ENCODE measurements around the gene MTA3. TPM values are rescaled to one million over a fixed set of nuclear protein-coding genes. Genes with fewer than 3 reads are reported as not detected.

The MTA3 gene
- total and polyA plus RNA-seq, 2 of the 8 experiments (the other 6 are each of a cell fraction or from before 2014, with no cell fraction given), result 125 to 184 TPM

GRCh38 chr2:42573256-42573655 lies 4.8 kb downstream of the MTA3 start (continued):
- no peak for TF ChIP-seq SP4 (IDR thresholded peaks at IDR 0.05; ENCODE audit: low read length)
- TF ChIP-seq HDAC6 (IDR thresholded peaks at IDR 0.05; ENCODE audit: low read depth, low read length), result no peak
- no peak for TF ChIP-seq SIN3A (conservative IDR thresholded peaks at IDR 0.05 in 1 of 2, IDR thresholded peaks at IDR 0.05 in 1 of 2; ENCODE audit: low read depth in 1 of 2, low read length in 2 of 2)
- no peak for TF ChIP-seq SIX5 (IDR thresholded peaks at IDR 0.05; ENCODE audit: low read depth, low read length)
- TF ChIP-seq, protein P1, sequence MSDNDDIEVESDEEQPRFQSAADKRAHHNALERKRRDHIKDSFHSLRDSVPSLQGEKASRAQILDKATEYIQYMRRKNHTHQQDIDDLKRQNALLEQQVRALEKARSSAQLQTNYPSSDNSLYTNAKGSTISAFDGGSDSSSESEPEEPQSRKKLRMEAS (IDR thresholded peaks at IDR 0.05), result no peak
- TF ChIP-seq ATF3 (IDR thresholded peaks at IDR 0.05; ENCODE audit: insufficient read depth, low read depth, low read length), result no peak

Data from H1 (cell line).